Mesothelial cell of epicardium (in vitro differentiated cells): ENCODE measurements around the gene GUCY1A2. TPM values are rescaled to one million over a fixed set of nuclear protein-coding genes. Genes with fewer than 3 reads are reported as not detected.
A peak's percentile ranks its signal among the peaks of the same experiment; 100 is the strongest.

ENCODE experiments used
- DNase-seq, 2 experiments: peaks; one replicate each; pipeline ENCODE4 v3.0.0; 2021; ENCODE audit warnings: low spot score in 2 of 2; ENCODE audit not compliant: unreplicated experiment in 2 of 2
- H3K27ac Mint-ChIP-seq: 2 replicates; pipeline ENCODE4 v1.8.0; 2021; ENCODE audit warnings: mixed read lengths
- H3K27me3 Mint-ChIP-seq: 2 replicates; pipeline ENCODE4 v1.8.0; 2021; ENCODE audit warnings: low read depth, mixed read lengths
- H3K36me3 Mint-ChIP-seq: 2 replicates; pipeline ENCODE4 v1.8.0; 2021; ENCODE audit warnings: mixed read lengths
- H3K4me1 Mint-ChIP-seq: 2 replicates; pipeline ENCODE4 v1.8.0; 2021; ENCODE audit warnings: mixed read lengths
- H3K4me3 Mint-ChIP-seq: 2 replicates; pipeline ENCODE4 v1.8.0; 2021; ENCODE audit warnings: mild to moderate bottlenecking, moderate library complexity, mixed read lengths
- H3K9me3 Mint-ChIP-seq: 2 replicates; pipeline ENCODE4 v1.8.0; 2021; ENCODE audit warnings: mixed read lengths
- CTCF ChIP-seq: fragments of 200-600 bp; sonication (generic); IDR thresholded peaks from one replicate; pipeline ENCODE4 v1.5.0; 2021; ENCODE audit warnings: antibody characterized with exemption; ENCODE audit not compliant: unreplicated experiment
- total RNA-seq: library from RNA; stranded (reverse); gene quantifications from 3 replicates; pipeline ENCODE4 v1.2.1, GENCODE V29; 2021

Gene GUCY1A2
- total RNA-seq, 1 donor from 2014 or later = 13.6 TPM

GRCh38 chr11:106821826-106822225 is 196.4 kb downstream of the GUCY1A2 start:
- TF ChIP-seq CTCF = no peak
- Mint-ChIP-seq H3K4me1 (no peaks in the 10 kb centered on the region), H3K4me3 (no peak overlapping the region), H3K9me3 (peaks cover 4% of the 10 kb centered on the region), H3K27ac (no peak overlapping the region), H3K27me3 (no peaks in the 10 kb centered on the region), H3K36me3 (no peaks in the 10 kb centered on the region)
- no peak for DNase-seq

- H3K4me3 Mint-ChIP-seq = no peak overlapping the region
- no peak overlapping the region for H3K27ac Mint-ChIP-seq
- no peaks in the 10 kb centered on the region for H3K36me3 Mint-ChIP-seq
- no peak for TF ChIP-seq CTCF
- DNase-seq = no peak
- peaks cover 4% of the 10 kb centered on the region for H3K9me3 Mint-ChIP-seq
- H3K27me3 Mint-ChIP-seq = no peaks in the 10 kb centered on the region
- no peaks in the 10 kb centered on the region for H3K4me1 Mint-ChIP-seq
Observed at GRCh38 chr11:106821291-106821690, 197.0 kb downstream of the GUCY1A2 start.

- H3K27ac Mint-ChIP-seq = no peak overlapping the region
- H3K27me3 Mint-ChIP-seq = no peaks in the 10 kb centered on the region
- peaks cover 2% of the 10 kb centered on the region for H3K4me1 Mint-ChIP-seq
- TF ChIP-seq CTCF = no peak
- peaks cover 4% of the 10 kb centered on the region for H3K36me3 Mint-ChIP-seq
- H3K9me3 Mint-ChIP-seq = peaks cover 23% of the 10 kb centered on the region
- no peak overlapping the region for H3K4me3 Mint-ChIP-seq
- DNase-seq = no peak
Observed at GRCh38 chr11:106818443-106818842, 199.8 kb downstream of the GUCY1A2 start.

- Mint-ChIP-seq H3K9me3 (peaks cover 23% of the 10 kb centered on the region), H3K4me1 (peaks cover 2% of the 10 kb centered on the region), H3K36me3 (peaks cover 4% of the 10 kb centered on the region), H3K27me3 (no peaks in the 10 kb centered on the region), H3K27ac (no peak overlapping the region), H3K4me3 (no peak overlapping the region)
- DNase-seq = no peak
- no peak for TF ChIP-seq CTCF
Observed at GRCh38 chr11:106815209-106815608, 203.1 kb downstream of the GUCY1A2 start.

GRCh38 chr11:106813806-106814205 is 204.5 kb downstream of the GUCY1A2 start:
- no peak for TF ChIP-seq CTCF
- no peak overlapping the region for H3K27ac Mint-ChIP-seq
- H3K4me3 Mint-ChIP-seq = no peak overlapping the region
- peaks cover 4% of the 10 kb centered on the region for H3K36me3 Mint-ChIP-seq
- no peak for DNase-seq
- H3K9me3 Mint-ChIP-seq = peaks cover 23% of the 10 kb centered on the region
- no peaks in the 10 kb centered on the region for H3K27me3 Mint-ChIP-seq
- H3K4me1 Mint-ChIP-seq = peaks cover 2% of the 10 kb centered on the region

- H3K4me1 Mint-ChIP-seq = peaks cover 9% of the 10 kb centered on the region
- H3K4me3 Mint-ChIP-seq = no peak overlapping the region
- TF ChIP-seq CTCF = no peak
- H3K36me3 Mint-ChIP-seq = peaks cover 15% of the 10 kb centered on the region
- H3K9me3 Mint-ChIP-seq = peaks cover 28% of the 10 kb centered on the region
- H3K27ac Mint-ChIP-seq = peak overlapping the region; percentile 91
- H3K27me3 Mint-ChIP-seq = no peaks in the 10 kb centered on the region
- DNase-seq = no peak
Observed at GRCh38 chr11:106794058-106794457, 224.2 kb downstream of the GUCY1A2 start.
